GM13976 (cell line): ENCODE data around the gene TSGA10.
"Not testable (repeated sequence)": the region's sequence is repeated elsewhere in the genome, so short reads cannot be mapped to it uniquely, and the experiment has no call there.

Experiments
- DNase-seq: peaks from one replicate; pipeline ENCODE4 v3.0.0; 2012; ENCODE audit warnings: low spot score
- in situ Hi-C: fragments of 300-500 bp; cut with MboI; formaldehyde crosslinking; loops from one replicate; pipeline ENCODE4 v1.12.0; 2022; ENCODE audit warnings: low sequenced_read_pairs, mixed read lengths, inconsistent platforms; ENCODE audit not compliant: unreplicated experiment
- TF ChIP-seq, protein P1 (sequence below): IDR thresholded peaks from 2 replicates; pipeline ENCODE4 v1.5.1; 2012; ENCODE audit warnings: borderline replicate concordance, mild to moderate bottlenecking; ENCODE audit not compliant: insufficient read depth; ENCODE audit errors: extremely low read depth, missing control alignments, control extremely low read depth

The TSGA10 gene

GRCh38 chr2:99152199-99152895 lies 2.4 kb downstream of the TSGA10 start:
- in situ Hi-C loops: no loop called here
- no peak for DNase-seq
- TF ChIP-seq, protein P1, sequence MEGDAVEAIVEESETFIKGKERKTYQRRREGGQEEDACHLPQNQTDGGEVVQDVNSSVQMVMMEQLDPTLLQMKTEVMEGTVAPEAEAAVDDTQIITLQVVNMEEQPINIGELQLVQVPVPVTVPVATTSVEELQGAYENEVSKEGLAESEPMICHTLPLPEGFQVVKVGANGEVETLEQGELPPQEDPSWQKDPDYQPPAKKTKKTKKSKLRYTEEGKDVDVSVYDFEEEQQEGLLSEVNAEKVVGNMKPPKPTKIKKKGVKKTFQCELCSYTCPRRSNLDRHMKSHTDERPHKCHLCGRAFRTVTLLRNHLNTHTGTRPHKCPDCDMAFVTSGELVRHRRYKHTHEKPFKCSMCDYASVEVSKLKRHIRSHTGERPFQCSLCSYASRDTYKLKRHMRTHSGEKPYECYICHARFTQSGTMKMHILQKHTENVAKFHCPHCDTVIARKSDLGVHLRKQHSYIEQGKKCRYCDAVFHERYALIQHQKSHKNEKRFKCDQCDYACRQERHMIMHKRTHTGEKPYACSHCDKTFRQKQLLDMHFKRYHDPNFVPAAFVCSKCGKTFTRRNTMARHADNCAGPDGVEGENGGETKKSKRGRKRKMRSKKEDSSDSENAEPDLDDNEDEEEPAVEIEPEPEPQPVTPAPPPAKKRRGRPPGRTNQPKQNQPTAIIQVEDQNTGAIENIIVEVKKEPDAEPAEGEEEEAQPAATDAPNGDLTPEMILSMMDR: no peak

DNA sequence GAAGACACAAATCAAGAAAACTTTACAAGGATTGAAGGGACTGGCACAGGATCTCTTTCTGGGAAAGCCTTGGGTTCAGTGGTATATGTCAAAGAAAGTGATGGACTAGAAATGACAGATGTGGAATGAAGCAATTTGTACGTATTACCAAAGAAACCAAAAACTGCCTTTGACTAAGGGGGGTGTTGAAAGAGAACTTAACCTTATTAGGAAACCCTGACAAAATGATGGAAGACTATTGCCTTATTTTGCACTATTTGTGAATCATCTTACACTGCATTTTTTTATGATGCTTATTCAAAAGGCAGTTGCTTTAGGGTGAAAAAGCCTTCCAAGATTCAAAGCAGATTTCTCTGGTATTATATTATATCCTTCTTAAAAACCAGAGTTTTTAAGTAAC lies 4.0 kb downstream of the TSGA10 start:
- TF ChIP-seq, protein P1: no peak
- in situ Hi-C loops: no loop called here
- no peak for DNase-seq

DNA sequence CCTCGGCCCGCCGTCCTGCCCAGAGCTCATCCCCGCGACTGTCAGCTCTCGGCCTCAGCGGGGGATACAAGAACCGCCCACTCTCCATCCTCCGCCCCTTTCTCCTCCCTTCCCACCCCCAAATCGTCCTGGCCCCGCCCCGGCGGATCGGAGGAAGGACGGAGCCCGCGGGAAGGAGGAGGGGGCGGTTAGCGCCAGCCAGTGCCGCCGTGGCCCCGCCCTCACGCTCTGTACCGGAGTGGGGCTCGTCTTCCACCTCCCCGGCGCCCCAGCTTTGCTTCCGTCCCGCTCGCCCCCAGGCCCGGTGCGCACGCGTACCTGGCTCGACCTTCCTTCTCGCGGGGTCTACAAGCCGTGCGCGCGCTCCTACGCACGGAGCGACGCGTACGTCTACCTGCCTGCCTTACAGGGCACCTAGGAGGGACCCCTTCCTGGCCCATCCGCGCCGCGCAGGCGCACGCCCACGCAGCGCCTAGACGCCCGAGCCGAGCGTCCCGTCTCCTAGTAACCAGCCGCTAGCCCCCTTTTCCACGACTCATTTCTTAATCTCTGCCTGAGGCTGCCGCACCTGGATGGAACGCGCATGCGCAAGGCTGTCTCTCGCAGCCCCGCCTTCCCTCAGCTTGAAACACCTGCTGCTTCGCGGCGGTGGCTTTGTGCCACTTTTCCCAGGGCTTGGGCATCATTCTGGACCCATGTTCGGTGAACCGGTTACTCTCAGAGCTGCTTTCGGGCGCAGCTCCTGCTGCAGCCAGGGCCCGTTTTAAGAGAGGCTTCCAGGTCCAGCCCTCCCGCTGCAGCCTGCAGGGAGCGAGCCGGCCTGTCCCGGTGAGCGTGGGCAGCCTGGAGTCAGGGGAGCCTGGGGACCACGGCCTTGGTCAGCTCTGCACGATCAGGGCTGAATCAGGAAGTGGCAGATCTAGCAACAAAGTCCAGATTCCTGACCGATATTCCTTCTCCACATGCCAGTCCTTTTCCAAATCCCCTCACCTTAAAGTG lies 13.3 kb downstream of the TSGA10 start, which contains the start of gene C2orf15:
Gene C2orf15 (plus strand): TSS at position 598 of the 999 bp plus-strand sequence. CDS start 8,852 bp downstream, outside the sequence.
- TF ChIP-seq, protein P1: no peak
- in situ Hi-C loops: no loop called here
- peak; percentile 93 for DNase-seq

- in situ Hi-C loops: no loop called here
- TF ChIP-seq, protein P1: no peak
- no peak for DNase-seq
These were observed 14.0 kb downstream of the TSGA10 start for GRCh38 chr2:99140860-99141109.

GRCh38 chr2:99140056-99140859 lies 14.5 kb downstream of the TSGA10 start:
- no peak for DNase-seq
- TF ChIP-seq, protein P1: no peak
- in situ Hi-C loops: no loop called here

GRCh38 chr2:99139003-99139402 lies 15.7 kb downstream of the TSGA10 start:
- no peak for DNase-seq
- in situ Hi-C loops: no loop called here
- TF ChIP-seq, protein P1: no peak

GRCh38 chr2:99135044-99135556 lies 19.6 kb downstream of the TSGA10 start:
- not testable (repeated sequence) for DNase-seq

More at GRCh38 chr2:99135044-99135556, 19.6 kb downstream of the TSGA10 start:
- in situ Hi-C loops: not testable (repeated sequence)
